ENCODE measurements around the gene ANXA9.

The ANXA9 gene

DNA sequence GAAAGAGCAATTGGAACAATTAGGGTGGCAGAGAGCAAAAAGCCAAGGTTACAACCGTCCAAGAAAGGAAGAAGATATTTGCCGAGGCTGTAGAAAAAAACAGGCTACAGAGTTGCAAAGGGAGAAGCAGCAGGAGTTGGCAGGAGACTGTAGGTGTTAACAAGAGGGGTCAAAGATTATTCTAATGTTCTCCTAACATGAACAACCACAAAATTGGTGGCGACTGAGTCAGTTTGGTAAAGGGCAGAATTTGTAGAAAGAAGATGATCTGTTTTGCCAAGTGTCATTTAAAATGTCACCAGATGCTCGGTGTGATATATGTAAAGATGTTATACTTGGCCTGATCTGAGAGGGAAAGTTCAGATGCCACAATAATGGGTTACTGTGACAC lies 25.8 kb downstream of the ANXA9 start:
- no peak for DNase-seq

DNA sequence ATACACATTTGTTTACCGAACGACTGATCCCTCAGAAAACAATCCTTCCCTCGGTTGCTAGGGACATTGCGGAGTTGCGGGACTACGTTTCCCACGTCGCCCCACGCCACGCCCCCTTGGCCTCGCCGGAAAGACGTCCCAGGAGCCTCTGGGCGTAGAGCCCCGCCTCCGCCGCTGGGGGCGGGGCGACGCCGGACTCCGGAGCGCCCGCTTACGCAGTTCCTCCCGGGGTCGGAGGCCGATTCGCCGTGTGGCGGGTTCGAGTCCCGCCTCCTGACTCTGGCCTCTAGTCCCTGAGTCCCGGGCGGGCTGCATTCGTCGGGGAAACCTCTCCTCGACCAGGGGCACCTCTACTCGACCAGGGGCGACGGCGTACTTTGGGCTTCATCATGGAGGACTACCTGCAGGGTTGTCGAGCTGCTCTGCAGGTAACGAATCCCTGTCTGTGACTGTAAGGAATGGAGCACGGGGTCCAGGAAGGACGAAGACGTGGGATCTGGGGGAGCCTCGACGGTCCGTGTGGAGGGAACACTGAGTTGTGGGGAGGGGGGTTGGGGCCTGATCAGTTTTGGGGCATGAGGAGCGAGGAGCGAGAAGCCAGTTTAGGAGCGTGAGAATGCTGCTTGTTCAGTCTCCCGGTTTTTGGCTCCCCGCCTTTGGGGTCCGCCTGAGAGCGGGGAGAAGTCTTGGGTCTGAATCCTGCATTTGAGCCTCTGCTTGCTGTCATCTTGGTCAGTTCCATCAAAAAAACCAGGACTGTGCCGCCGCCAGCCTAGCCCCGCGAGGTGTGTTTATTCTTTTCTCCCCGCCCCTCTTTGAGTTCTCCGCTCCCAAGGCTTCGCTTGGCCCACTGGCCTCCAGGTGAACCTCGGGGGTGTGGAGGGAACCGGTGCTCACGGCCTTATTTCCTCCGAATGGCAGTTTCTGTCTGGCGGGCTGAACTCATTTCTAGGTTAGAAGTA lies 26.4 kb downstream of the ANXA9 start, which contains the start of gene PRUNE1:
Gene PRUNE1, plus strand, starts transcription at position 206 of the 962 bp plus-strand sequence. Its CDS starts 184 bp downstream, at position 390.
- peak; percentile 97 for DNase-seq

DNA sequence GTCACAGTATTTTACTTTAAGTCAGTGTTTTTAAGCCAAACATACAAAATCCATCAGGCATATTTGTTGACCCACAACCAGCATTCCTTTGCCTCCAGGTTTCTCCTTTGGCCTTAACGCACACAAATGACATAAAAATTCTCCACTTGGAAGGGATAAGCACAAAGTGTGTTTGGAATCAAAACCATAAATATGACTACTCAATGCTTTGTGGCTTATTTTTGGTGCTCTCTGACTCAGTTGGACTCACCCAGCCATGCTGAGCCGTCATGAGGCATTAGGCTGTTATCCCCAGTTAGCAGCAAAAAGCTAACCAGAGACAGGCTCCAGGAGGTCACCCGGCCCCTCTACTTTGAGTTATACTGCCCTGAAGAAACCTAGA lies 27.1 kb downstream of the ANXA9 start:
- peak; percentile 16 for DNase-seq

DNA sequence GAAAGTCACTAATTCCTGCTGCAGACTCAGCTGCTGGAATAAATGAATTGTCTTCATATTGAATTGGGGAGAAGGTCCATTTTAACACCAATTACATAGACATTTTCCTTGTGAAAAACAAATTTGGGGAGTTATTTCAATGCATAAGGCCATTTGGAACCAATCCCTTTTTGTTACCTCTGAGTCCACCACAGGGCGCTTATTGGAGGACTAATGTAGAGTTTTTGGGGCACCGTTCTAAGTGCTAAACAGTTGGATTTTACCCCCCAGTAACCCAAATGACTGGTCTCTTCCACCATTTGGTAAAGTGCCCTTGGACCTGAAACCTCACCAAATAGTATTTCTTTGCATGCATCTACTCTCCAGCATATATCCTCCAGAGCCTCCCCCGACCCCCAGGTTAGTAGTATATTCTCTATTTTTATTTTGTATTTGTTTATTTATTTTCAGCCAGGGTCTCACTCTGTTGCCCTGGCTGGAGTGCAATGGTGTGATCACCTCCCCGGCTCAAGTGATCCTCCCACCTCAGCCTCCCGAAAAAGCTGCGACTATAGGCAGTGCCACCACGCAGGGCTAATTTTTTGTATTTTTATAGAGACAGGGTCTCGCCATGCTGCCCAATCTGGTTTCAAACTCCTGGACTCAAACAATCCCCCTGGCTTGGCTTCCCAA lies 27.7 kb downstream of the ANXA9 start:
- no peak for DNase-seq

DNA sequence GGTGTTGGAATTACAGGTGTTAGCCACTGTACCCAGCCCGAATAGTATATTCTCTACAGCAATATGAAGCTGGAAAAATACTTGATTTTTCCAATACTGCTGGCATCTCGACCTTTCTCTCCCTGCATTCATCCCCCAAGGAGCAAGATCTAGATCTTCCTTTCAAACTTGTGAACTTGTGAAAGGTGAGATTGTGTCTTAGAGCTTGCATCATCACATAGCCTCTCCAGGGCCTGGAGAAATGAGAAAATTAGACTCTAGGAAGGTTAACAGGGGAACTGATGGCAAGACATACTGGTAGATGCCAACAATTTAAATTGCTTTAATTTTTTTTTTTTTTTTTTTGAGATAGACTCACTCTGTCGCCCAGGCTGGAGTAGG lies 28.2 kb downstream of the ANXA9 start:
- DNase-seq, result no peak

DNA sequence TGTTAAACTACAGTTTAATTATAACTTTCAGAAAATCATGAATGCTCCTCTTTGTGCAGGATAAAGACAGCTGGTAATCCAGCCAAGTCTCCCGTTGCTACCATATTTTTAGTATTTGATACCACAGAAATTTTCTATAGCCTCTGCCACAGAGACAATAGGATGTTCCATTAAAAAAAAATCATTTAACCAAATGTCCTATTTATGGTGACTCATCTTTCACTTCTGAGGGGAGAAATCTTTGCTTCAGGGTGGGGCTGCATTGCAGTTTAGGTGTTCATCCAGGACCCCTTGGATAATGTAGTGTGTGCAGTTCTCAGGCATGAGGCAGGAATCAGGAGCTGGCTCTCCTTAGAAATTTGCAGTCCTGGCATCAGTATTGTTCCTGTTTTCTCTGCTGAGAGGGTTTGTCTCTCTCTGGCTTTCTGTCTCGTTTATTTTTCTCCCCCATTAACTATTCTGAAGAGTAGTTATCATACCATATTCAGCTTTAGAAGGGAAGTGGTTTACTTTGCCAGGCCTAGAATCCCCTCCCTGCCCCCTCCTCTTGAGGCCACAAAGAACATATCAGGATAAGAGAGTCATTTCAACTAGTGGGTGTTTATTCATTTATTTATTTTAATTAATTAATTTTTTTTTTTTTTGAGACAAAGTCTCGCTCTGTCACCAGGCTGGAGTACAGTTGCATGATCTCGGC lies 29.2 kb downstream of the ANXA9 start:
- DNase-seq, result no peak

DNA sequence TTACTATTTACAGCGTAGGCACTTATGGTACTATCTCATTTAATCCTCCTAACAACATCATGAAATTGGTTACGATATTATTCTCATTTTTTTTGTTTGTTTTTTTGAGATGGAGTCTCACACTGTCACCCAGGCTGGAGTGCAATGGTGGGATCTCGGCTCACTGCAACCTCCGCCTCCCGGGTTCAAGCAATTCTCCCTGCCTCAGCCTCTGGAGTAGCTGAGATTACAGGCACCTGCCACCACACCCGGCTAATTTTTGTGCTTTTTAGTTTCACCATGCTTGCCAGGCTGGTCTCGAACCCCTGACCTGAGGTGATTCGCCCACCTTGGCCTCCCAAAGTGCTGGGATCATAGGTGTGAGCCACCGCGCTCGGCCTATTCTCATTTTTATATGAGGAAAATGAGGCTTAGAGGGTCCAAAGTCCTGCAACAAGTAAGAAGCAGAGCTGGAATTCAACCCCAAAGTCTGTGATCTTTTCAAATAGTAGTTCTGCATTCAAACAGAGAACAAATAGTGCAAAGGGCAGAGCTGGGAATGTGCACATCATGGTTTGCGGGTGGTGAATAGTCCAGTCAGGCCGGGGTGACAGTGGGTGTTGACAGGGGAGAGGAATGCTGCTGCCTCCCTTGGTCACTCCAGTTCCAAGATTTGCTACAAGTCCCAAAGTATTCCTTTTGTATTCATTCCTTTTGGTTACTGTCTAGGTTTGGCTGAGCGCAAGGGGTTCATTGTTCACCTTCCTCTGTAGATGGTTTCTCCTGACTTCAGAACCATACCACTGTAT lies 30.8 kb downstream of the ANXA9 start:
- no peak for DNase-seq

DNA sequence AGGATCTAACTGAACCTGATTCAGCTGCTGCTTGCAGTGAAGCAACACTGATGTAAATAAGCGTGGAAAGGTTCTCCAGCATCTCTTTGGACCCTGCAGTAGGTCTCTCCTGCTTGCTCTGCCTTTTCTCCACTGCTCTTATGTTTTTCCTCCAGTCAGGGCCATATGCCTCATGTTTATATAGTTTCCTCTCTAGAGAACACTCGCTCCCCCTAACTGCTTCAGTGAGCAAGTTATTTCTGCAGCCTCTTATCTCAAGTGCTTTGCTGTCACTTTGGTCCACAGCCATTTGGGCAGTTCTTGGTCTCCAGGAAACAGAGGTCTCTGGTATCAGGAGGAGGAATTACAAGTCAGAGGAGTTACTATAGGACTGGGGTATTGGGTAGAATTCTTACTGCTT lies 31.4 kb downstream of the ANXA9 start:
- DNase-seq, result no peak

DNA sequence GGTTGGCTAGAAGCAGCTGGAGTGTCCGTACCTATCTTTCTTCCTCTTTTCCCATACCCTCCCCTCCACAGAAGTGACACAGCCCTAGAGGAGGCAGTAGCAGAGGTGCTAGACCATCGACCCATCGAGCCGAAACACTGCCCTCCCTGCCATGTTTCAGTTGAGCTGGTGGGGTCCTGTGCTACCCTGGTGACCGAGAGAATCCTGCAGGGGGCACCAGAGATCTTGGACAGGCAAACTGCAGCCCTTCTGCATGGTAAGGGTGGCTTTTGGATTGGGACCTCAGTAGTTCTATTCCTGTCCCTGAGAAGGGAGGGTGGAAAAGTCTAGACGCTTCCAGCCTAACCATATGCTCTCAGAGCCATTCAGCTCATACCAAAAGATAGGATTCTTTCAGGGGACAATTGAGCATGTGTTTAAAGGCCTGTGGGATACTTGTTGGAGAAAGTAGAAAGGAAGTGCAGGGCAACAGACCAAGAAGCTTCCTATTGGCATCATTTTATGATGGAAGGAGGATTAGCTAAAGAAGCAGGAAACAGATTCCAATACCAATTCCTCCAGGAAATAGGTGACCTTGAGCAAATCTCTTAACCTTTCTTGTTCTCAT lies 42.6 kb downstream of the ANXA9 start:
- peak; percentile 84 for DNase-seq

DNA sequence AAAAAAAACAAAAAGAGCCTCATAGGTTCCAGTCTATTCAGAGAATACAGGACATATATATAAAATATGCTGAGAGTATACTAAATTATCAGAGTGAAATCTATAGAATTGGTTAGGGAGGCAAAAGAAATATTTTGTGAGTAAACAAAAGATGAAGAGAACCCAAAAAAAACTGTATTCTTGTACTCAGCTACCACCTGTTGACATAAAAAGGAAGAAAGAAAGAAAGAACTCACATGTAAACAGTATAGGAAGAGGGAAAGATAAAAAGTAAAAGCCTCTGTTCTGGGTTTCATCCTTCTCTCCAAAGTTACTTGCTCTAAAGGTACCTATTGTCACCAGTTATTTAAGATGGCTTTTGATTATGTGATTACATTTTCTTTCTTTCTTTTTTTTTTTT lies 44.4 kb downstream of the ANXA9 start:
- no peak for DNase-seq

DNA sequence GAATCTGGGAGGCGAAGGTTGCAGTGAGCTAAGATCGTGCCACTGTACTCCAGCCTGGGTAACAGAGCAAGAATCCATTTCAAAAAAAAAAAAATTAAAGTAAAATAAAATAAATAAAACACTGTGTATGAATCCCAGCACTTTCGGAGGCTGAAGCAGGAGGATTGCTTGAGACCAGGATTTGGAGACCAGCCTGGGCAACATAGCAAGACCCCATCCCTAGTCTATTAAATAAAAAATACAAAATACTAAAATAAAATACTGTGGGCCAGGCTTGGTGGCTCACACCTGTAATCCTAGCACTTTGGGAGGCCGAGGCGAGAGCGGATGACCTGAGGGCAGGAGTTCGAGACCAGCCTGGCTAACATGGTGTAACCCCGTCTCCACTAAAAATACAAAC lies 50.1 kb downstream of the ANXA9 start:
- no peak for DNase-seq

DNA sequence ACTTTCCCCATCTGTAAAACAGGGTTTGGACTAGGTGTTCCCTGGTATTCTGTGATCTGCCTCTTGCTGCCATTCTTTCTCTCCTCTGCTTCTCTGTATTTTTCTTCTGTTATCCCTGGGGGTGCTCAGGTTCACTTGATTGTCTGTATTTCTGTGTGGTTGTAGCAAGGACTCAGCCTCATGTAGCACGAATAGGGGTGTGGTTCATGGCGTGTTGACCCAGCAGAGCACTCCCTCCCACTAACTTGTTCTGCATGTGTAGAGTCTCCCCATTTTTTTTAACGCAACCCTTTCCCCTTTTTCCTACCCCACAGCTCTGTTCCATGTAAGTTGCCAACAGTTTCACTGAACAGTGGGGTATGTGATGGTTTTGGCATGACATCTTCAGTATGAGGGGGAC lies 53.1 kb downstream of the ANXA9 start:
- DNase-seq, result no peak

DNA sequence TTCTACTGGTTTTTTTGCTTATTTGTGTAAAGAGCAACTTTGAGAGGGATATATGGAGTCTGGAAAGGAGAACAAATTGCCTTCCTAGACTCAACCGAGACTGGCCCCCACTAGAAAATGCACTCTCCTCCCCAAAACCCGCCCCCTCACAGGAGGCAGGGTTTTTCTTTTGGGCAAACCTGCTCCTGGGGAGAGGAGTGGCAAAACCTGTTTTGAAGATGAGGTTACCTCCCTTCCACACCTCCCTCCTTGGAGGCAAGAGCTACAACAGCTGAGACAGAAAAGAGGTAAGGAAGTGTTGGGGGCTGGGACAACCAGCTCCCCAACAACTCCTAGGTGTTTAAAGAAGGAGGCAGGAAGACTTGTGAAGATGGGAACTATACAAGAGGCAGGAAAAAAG lies 54.3 kb downstream of the ANXA9 start, which contains the start of gene BNIPL:
Gene BNIPL, plus strand, starts transcription at position 231 of the 400 bp plus-strand sequence. Its CDS starts 140 bp downstream, at position 371.
- DNase-seq, result no peak

DNA sequence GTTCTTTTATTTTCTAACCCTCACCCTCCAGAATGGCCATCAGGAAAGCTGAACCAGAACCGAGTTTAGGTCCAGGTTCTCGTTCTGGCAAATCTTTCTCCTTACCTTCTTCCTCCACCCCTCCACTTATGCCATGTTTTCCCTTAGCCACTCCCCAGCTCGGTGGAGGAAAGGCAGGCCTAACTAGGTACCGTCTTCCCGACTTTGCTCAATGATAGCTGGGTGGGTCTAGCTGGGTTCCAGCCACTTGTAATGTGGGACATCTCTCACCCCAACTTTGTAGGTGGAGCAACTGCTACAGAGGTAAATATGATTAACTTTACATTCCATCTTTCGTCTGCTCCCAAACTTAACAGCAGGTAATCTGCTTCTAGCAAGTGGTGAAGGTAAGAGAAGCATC lies 54.9 kb downstream of the ANXA9 start:
- DNase-seq, result no peak

DNA sequence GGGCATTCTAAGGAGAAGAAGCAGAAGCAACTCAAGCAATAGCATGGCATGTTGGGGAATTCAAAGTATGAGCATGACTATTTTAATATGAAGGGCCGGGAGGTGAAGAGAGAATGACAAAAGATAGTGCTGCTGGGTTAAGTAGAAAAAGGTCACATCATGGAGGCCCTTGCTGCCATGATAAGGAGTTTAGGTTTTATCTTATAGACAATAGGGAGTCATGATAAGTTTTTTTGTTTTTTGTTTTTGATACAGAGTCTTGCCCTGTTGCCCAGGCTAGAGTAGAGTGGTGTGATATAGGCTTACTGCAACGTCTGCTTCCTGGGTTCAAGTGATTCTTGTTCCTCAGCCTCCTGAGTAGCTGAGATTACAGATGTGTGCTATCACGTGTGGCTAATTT lies 57.4 kb downstream of the ANXA9 start:
- no peak for DNase-seq

DNA sequence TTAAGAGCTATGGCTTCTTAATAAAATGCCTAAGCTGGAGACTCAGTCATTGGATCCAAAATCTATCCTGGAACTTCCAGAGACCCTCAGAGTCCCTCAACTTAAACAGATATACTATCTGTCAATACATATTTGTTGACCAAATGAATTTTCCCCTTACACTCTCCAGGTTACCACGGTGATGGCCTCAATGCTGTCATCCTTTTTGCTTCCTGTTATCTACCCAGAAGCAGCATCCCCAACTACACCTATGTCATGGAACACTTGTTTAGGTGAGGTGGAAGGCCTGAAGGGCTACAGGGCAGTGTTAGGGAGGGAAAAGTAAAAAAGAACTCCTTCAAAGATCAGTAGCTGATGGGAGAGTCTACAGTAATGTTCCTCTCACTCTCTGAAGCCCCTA lies 61.1 kb downstream of the ANXA9 start:
- no peak for DNase-seq
